Fibroblast of pulmonary artery (primary cell): ENCODE data around the gene SEZ6L.

Source experiments
- DNase-seq: peaks from one replicate; pipeline ENCODE4 v3.0.0-alpha.2; 2010; ENCODE audit warnings: low read depth
- H3K4me3 ChIP-seq: replicated peaks from 2 replicates; pipeline ENCODE4 v1.5.1; 2011; ENCODE audit warnings: low read depth, mild to moderate bottlenecking, control low read depth, low read length, moderate library complexity
- CTCF ChIP-seq: IDR thresholded peaks from 2 replicates; pipeline ENCODE4 v1.5.1; 2011; ENCODE audit warnings: mild to moderate bottlenecking, control low read depth, low read length, inconsistent platforms; ENCODE audit errors: missing control alignments

SEZ6L gene

GRCh38 chr22:26172389-26172990 lies 3.2 kb downstream of the SEZ6L start:
- peak; percentile 20 for DNase-seq
- peak; percentile 64 for TF ChIP-seq CTCF
- H3K4me3 ChIP-seq = no peak overlapping the region

- no peak overlapping the region for H3K4me3 ChIP-seq
- TF ChIP-seq CTCF = no peak
- DNase-seq = no peak
Observed at GRCh38 chr22:26174280-26174679, 5.0 kb downstream of the SEZ6L start.

- no peak overlapping the region for H3K4me3 ChIP-seq
- no peak for TF ChIP-seq CTCF
- DNase-seq = no peak
Observed at GRCh38 chr22:26182723-26183122, 13.5 kb downstream of the SEZ6L start.

GRCh38 chr22:26185190-26185589 lies 15.9 kb downstream of the SEZ6L start:
- DNase-seq = no peak
- no peak for TF ChIP-seq CTCF

GRCh38 chr22:26188341-26188740 lies 19.1 kb downstream of the SEZ6L start:
- no peak for TF ChIP-seq CTCF
- DNase-seq = no peak

More at GRCh38 chr22:26185190-26185589, 15.9 kb downstream of the SEZ6L start:
- no peak overlapping the region for H3K4me3 ChIP-seq

GRCh38 chr22:26194313-26194712 lies 25.1 kb downstream of the SEZ6L start:
- no peak for TF ChIP-seq CTCF
- no peak overlapping the region for H3K4me3 ChIP-seq
- DNase-seq = no peak

More at GRCh38 chr22:26188341-26188740, 19.1 kb downstream of the SEZ6L start:
- no peak overlapping the region for H3K4me3 ChIP-seq

GRCh38 chr22:26194877-26195276 lies 25.6 kb downstream of the SEZ6L start:
- H3K4me3 ChIP-seq = no peak overlapping the region
- no peak for DNase-seq
- TF ChIP-seq CTCF = no peak
